GM21447 (cell line): ENCODE results near the gene MAP1B.
"Not testable (repeated sequence)": the region's sequence is repeated elsewhere in the genome, so short reads cannot be mapped to it uniquely, and the experiment has no call there.

Experiments used
- ATAC-seq: cut with Tn5 transposase; IDR thresholded peaks from one replicate; pipeline ENCODE4 v1.9.1; 2021; ENCODE audit not compliant: unreplicated experiment

Gene MAP1B

DNA sequence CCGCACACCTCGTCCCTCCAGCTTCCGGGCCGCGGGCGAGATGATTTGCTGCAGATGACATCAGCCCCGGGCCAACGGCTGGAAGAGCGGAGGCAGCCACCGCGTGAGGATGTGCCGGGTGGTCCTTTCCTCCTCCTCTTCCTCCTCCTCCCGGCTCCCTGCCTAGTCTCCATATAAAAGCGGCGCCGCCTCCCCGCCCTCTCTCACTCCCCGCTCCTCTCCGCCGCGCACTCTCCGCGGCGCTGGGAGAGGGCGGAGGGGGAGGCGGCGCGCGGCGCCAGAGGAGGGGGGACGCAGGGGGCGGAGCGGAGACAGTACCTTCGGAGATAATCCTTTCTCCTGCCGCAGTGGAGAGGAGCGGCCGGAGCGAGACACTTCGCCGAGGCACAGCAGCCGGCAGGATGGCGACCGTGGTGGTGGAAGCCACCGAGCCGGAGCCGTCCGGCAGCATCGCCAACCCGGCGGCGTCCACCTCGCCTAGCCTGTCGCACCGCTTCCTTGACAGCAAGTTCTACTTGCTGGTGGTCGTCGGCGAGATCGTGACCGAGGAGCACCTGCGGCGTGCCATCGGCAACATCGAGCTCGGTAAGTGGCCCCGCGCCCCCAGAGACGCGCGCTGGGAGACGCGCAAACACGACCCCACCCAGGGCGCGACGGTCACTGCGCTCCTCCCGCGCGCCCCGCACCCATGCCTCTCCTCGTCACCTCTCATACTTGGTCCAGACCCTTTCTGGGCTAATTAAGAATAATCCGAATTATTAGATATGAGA lies at the start of gene MAP1B:
TSS of gene MAP1B (plus strand) at position 345 of the 770 bp plus-strand sequence. CDS start at position 402, 57 bp downstream.
- no peak for ATAC-seq

DNA sequence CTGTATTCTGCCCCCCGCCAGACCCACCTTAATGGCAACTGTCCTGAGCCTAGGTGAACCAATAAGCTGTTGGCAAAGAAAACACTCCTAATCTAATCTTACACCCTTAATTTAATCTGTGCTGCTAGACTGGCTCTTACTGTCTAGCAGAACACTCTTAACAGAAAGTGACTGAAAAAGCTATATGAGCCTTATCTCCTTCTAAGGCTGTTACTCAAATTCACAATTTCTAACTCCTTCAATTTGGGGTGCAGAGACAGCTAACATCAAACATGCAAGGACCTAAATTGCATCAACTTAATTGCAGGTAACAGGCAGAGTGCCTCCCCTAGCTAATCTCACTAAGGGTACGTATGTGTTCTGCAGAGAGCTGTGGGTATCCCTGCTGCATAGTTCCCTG lies 49.5 kb upstream of the MAP1B start:
- ATAC-seq: no peak

DNA sequence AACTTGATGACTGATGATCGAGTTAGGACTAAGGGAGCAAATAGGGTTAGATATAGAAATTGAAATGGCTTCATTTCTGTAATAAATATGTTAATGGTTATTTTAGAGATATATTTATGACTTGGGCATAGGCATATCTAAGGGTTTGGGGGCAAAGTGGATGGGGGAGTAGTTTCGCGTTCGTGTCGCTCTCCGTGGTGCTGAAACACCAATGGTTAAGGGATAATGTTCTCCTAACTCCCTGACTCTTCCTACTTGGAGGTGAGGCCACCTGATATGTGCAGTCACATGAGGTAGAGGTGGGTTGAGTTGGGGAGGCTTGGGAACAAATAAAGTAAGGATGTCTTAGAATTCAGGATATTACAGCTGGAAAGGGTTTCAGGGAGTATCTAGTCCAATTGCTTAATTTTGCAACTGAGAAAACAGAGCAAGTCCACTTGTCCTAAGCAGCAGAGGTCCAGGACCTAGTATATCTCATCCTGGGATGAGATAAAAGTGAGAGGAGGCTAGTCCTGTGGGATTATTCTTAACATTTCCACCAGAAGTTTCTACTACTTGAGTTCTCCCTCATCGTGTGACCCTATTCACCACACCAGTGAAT lies 44.0 kb upstream of the MAP1B start:
- no peak for ATAC-seq

DNA sequence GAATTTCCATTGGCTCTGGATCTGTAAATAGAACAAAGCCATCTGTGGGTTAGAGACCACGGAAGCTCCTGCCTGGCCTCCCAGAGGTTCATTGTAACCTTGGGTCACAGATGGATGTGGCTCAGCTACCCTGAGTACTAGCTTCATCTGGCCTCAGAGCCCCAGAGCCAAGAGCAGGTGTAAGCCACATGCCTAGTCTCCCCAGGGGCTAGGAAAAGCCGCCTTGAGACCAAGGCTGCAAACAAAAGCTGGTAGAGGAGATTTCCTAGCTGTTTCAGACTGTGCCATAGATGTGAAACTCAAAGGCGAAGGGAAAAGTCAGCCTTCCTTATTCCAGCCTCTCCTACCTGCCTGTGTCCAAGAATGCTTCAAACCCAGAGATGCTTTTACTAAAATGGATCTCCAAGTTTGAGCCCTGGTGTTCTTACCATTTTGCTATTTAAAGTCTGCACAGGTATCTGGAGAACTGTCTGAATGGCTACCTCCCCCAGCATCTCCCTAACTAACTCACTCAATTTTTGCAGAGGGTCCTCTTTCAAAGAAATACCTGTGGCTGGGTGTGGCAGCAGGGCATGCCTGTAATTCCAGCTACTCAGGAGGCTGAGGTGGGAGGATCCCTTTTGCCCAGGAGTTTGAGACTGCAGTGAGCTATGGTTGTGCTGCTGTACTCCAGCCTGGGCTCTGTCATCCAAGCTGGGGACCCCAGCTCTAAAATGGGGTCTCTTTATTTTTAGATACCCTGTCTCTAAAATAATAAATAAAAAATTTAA lies 42.3 kb upstream of the MAP1B start:
- no peak for ATAC-seq

GRCh38 chr5:72065751-72066255 lies 41.5 kb upstream of the MAP1B start:
- ATAC-seq: no peak

DNA sequence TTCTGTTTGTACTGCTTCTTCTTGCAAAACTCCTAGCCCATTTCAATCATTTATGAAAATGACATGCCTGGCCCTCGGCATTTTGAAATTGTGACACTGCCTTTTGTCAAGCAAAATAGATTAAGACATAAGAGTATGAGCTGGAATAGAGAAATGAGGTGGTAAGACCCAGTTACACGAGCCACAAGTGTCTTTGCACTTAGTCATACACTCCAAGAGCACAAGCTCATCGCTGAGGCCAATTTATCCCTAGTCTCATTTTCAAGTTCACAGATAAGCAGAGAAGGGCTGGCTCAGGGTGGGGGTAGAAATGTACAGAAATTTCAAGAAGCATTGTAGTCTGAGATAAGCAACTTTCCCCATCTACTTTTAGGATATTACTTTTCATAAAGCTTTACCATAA lies 40.6 kb upstream of the MAP1B start:
- ATAC-seq: no peak

- ATAC-seq: no peak
These were observed 39.4 kb upstream of the MAP1B start for GRCh38 chr5:72067682-72068470.

DNA sequence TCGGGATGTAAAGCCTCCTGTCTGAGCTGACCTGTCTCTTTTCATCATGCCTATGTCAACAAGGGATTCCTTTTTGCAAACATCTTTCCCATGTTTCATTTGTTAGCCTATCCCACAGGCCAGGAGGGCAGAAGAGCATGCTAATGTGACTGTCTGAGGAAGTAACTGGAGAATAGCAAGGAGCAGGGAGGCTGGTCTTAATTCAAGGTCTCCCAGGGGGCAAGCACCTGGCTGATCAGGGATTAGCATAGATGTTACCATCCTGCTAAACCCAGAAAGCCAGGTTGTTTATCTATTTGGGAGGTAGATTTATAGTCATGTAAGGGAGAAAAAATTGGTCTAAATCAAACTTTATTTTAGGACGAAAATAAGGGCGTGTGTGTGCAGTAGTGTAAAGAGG lies 36.7 kb upstream of the MAP1B start:
- no peak for ATAC-seq

DNA sequence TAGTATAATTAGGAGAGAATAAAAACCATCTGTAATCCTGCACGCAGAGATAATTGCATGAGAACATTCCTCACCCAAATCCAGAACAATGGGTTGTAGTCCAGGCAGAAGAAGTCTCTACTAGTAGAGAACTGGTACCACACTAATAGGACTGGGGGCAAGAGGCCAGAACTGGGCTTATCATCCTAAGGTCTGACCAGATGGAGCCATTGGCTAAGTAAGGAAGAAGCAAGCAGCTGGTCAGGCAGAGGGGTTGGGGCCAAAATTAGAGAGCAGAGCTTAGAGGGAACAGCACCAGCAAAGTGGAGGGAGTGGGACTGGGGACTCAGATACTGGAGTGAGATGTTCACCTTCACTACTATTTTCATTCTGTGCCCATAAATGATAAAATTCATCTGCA lies 35.4 kb upstream of the MAP1B start:
- no peak for ATAC-seq

GRCh38 chr5:72074251-72074650 lies 33.0 kb upstream of the MAP1B start:
- ATAC-seq: no peak

DNA sequence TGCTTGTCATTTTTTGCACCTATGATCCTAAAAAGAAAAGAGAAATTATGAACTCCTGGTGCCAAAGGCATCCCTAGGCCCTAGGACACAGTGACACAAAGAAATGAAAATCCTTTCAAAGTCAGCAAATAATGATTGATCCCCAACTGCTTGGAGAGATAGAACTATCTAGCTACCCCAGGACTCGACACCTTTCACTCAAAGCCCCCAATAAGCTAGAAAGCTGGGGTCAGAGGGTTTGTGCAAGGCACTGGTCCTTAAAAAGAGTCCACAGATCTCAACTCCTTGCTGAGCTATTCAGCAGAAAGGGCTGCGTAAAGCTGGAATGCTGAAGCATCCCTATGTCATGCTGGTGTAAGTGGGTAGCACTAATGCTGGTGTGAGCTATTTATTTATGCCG lies 31.8 kb upstream of the MAP1B start:
- no peak for ATAC-seq

DNA sequence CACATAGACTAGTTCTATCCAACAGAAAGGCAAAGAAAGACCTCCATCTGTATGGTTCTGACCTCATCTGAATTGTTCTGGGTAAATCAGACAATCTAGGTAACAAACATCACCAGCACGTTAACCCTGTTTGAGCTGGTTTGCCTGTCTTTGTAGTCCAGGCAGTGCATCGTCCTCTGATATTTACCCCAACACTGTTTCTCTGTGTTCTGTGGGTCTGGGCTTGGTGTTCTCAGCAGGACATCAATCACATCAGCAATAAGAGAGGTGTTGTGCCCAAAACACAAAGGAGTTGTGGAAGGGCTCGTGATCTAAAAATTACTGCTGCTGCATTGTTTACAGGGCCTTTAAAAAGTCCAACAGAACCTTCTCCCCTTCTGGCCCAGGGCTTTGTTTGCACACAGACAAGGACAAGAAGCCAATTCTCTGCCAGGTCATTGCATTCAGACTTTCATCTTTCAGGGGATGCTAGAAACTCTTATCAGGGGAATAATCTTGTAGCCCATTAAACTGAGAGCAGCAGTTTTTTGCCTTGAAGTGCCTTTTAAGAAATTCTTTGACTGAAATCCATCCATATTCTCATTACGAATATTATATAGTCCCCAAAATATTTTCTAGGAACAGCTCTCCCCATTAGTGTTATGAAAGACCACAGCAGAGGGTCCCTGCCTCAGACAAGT lies 30.5 kb upstream of the MAP1B start:
- ATAC-seq: no peak

- no peak for ATAC-seq
These were observed 29.9 kb upstream of the MAP1B start for GRCh38 chr5:72077390-72077789.

DNA sequence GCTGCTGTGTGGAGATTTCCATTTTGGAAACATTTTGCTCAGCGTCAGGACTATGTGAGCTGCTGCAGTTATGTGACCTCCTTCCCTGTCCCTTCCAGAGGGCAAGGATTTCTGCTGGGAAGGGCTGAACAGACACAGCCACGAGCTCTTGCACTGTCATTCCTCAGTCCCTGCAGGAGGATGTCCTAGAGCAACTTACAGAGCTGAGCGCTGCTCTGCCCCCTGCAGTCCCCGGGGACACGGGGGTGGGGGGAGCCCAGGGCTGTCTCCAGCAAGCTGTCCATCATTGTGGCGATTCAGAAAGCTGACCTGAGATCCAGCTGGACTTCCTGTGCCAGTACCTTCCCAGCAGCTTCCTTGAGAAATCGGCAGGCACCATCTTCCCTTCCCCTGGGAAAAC lies 28.0 kb upstream of the MAP1B start:
- no peak for ATAC-seq

- ATAC-seq: no peak
These were observed 25.2 kb upstream of the MAP1B start for GRCh38 chr5:72082048-72082447.

DNA sequence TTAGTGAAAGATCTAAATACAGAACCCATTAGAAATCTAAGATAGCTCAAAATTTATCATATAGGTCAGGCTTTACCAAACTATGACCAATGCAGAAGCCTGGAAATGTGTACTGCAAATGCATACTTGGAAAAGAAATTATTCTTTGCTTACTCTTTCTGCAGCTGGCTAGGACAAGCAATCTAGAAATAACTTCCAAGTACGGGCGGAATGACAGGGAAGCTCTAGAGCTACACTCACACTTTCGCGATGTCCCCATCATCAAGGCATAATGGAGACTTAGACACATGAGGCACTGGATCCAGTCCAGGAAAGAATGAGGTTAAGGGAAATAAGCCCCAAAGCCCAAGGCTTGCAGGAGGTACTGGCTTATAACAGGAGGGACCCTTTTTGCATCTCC lies 22.4 kb upstream of the MAP1B start:
- ATAC-seq: no peak

GRCh38 chr5:72085319-72085718 lies 22.0 kb upstream of the MAP1B start:
- no peak for ATAC-seq

- ATAC-seq: not testable (repeated sequence)
These were observed 17.6 kb upstream of the MAP1B start for GRCh38 chr5:72089713-72090112.

- ATAC-seq: no peak
These were observed 15.2 kb upstream of the MAP1B start for GRCh38 chr5:72092074-72092473.

DNA sequence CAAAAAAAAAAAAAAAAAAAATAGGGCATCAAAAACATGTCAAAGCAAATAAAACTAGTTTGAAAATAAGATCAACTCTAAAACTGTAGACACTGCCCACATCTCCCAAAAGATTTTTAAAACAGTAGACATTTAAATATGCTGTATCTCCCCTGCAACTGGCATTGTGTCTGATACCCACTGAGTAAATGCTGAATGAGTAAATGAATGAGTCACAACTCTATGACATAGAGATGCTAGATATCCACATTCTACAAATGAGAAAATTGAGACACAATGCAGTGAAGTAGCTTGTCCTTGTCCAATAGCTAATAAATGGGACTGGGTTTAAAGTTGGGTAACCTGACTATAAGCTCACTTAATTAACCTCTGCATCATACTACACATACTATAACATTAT lies 14.1 kb upstream of the MAP1B start:
- ATAC-seq: no peak
